GM19468 (cell line): Measurements from ENCODE around the gene VASN.

Experiments
- ATAC-seq: cut with Tn5 transposase; IDR thresholded peaks from one replicate; pipeline ENCODE4 v1.9.1; 2021; ENCODE audit warnings: mild to moderate bottlenecking, moderate library complexity, moderate number of reproducible peaks; ENCODE audit not compliant: unreplicated experiment; ENCODE audit errors: extremely low read depth

VASN gene

DNA sequence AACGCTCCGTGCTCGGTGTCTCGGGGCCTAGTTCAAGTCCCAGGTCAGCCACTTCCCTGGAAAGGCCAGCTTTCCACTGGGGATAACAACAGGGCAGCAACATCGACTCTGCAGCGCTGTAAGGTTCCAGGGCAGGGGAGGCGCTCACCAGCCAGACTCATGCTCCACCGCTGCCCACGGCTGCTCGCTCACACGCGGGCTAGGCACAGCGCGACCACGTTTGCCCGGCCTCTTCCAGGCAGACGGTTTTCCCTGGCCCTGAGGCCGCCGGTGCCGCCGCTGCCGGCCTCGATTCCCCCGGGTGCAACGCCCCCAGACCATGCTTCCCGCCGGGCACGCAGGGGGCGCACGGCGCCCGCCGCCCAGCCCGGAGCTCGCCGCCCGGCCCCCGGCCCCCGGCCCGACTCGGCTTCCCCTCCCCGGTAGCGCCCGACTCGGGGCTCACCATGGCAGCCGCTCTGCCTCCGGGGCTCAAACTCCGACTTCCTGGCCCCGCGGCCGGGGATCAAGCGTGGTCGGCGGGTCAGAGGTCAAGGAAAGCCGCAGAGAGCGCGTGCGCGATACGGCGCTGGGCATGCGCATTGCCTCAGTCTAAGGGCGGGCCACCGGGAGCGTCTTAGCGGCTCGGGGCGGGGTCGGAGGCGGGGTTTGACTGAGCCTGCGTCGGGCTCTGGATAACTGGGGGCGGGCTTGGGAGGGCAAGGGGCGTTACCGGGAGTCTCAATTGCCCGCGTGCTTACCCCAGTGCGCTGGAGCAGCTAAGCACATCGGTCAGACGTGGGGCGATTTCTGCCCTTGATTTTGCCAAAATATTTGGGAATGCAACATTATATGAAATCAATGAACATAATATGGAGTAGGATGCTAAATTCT is 20.6 kb upstream of the VASN start, which contains the start of gene PAM16:
Gene PAM16, minus strand, starts transcription at position 535 of the 873 bp plus-strand sequence. Its CDS starts 87 bp downstream, at position 448.
- ATAC-seq = peak; percentile 80

DNA sequence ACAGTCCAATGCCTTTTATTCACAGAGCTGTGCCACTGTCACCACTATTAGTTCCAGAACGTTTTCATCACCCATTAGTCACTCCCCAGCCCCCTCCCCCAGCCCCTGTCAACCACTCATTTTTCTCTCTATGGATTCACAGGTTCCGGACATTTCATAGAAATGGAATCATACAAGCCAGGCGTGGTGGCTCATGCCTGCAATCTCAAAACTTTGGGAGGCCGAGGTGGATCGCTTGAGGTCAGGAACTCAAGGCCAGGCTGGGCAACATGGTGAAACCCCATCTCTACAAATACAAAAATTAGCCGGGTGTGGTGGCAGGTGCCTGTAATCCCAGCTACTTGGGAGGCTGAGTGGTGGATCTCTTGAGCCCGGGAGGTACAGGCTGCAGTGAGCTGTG is 19.8 kb upstream of the VASN start:
- no peak for ATAC-seq

DNA sequence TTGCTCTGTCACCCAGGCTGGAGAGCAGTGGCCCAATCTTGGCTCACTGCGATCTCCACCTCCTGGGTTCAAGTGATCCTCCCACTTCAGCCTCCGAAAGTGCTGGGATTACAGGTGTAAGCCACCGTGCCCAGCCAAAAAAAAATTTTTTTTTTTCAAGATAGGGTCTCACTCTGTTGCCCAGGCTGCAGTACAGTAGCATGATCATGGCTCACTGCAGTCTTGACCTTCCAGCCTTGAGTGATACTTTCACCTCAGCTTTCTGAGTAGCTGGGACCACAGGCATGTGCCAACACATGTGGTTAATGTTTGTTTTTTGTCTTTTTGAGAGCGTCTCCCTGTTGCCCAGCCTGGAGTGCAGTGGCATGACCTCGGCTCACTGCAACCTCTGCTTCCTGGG is 18.8 kb upstream of the VASN start:
- ATAC-seq = no peak

DNA sequence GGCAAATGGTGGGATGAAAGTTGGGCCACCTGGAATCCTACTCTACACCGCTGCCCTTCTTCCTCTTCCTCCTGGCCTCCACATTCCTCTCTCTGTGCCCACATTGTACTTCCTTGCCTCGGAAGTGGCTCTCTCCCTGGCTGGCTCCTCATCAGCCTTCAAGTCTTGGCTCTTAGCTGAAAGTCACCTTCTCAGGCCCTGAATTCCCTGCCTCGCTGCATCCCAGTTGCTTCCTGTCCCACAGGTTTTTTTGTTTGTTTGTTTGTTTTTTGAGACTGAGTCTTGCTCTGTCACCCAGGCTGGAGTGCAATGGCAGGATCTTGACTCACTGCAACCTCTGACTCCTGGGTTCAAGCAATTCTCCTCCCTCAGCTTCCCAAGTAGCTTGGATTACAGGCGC is 18.0 kb upstream of the VASN start:
- no peak for ATAC-seq

DNA sequence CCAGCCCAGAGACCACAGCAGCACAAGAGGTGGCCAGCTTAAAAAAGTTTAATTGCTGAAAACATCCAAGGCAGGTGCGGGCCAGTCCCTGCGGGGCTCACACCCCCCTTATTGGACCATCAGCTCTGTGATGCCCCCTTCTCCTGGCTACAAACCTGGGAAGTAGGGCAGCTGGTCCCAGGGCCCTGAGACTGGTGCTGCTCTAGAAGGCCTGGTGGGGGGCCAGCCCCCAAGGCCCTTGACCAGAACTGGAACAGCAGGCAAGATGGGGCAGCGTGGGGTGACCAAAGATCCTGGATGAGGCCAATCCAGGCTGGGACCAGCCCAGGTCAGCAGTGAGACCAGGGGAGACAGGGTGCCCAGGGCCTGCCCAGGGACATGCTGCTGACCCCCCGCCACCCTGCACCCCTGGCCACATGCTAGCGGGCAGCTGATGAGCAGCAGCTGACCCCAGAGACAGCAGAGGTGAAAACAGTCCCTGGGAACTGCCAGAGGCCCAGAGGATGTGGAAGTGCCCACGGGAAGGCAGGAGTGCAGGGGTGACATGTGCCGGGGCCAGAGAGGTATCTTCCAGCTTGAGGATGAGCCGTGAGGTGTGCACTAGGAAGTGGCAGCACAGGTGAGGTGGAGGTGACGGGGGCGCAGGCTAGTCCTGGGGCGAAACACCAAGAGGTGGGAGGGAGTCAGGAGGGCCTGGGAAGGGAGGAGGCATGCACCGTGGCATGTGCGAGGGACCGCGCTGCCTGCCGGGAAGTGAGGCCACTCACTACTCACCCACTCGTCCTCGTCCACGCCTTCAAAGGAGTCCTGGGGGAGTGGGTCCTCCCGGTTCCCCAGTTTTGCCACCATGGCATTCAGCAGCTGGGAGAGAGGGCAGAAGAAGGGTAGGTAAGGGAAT is 16.9 kb upstream of the VASN start:
- ATAC-seq = no peak

DNA sequence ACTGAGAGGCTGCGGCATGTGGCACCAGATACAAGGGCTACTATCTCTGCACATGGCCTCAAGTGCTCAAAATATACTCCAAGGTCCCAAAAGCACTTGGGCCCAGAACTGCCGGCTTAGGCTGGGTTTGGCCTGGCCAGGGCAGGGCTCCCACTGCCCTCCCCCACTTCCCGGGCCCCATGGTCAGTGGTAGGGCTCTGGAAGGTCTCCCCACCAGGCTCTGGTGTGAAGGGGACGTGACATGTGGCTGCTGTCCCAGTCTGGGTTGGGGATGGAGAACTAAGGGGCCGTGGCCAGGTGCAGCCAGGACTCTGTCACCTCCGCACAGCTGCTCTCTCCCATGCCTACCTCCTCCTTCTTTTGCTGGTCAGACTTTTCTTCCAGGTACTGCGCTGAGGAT is 14.8 kb upstream of the VASN start:
- ATAC-seq = no peak

DNA sequence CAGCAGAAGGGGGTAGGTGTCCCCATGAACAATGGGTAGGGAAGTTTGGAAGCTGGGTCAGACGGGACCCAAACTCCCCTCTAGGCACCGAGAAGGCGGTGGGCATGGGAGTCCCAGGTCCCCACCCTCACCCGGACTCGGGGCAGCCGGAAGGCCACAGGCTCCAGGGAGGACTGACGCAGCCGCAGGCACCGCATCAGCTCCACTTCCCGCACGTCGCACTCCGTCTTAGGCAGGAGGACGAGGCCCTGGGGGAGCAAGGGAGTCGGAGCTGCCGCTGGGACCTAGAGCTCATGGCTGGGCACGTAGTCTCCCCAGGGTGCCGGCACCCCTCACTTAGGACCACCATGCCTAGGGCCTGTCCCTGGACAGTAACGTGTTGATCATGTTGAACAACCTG is 13.4 kb upstream of the VASN start:
- no peak for ATAC-seq

DNA sequence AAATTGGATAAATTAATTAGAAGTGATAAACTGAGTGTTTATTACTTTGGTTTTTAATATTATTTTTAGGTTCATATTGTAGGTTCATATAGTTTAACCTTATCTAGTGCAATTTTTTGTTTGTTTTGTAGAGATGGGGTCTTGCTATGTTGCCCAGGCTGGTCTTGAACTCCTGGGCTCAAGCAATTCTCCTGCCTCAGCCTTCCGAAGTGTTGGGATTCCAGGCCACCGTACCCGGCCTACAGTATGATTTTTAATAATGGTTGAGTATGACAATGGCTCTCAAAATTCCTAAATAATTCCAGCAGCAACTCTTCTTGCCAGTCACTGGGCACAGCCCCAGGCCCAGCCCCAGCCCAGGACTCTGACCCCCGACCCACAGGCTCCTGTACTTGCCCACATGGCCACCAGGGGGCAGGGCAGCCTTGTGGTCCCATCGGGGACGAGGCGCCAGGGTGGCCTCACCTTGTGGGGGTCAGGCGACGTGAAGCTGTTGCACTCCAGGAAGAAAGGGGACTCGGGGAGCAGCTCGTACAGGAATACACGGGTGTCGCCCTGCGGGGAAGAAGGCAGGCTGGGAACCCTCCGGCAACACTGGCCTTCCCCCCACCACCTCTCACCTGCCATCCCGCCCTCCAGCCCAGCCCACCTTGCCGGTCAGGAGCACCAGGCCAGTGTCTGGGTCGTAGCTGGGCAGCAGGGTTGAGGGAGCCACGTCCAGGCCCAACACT is 12.7 kb upstream of the VASN start:
- no peak for ATAC-seq

DNA sequence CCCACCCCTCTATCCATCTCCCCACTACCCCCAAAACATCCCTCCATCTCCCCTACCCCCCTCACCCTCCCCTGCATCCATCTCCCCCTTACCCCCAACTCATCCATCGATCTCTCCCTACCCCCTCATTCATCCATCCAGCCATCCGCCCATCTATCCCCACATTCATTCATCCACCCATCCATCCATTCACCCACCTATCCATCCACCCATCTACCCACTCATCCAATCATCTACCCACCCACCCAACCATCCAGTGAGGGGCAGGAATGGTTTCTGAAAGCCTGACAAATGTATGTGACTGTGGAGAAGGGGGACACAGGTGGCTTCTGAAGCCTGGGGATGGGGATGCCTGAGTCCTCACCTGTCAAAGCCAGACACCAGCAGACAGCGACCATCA is 11.7 kb upstream of the VASN start:
- no peak for ATAC-seq

DNA sequence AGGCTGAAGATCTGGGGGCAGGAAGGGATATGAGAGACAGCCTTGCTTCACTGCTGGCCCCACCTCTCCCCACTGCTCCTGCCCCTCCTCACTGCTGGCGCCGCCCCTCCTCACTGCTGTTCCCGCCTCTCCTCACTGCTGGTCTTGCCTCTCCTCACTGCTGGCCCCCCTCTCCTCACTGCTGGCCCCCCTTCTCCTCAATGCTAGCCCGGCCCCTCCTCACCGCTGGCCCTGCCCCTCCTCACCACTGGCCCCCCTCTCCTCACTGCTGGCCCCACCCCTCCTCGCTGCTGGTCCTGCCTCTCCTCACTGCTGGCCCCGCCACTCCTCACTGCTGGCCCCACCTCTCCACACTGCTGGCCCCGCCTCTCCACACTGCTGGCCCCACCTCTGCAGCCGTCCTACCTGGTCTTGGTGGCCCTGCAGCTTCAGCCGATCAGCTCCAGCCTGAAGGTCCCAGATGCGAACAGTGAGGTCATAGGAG is 11.1 kb upstream of the VASN start:
- ATAC-seq = no peak

DNA sequence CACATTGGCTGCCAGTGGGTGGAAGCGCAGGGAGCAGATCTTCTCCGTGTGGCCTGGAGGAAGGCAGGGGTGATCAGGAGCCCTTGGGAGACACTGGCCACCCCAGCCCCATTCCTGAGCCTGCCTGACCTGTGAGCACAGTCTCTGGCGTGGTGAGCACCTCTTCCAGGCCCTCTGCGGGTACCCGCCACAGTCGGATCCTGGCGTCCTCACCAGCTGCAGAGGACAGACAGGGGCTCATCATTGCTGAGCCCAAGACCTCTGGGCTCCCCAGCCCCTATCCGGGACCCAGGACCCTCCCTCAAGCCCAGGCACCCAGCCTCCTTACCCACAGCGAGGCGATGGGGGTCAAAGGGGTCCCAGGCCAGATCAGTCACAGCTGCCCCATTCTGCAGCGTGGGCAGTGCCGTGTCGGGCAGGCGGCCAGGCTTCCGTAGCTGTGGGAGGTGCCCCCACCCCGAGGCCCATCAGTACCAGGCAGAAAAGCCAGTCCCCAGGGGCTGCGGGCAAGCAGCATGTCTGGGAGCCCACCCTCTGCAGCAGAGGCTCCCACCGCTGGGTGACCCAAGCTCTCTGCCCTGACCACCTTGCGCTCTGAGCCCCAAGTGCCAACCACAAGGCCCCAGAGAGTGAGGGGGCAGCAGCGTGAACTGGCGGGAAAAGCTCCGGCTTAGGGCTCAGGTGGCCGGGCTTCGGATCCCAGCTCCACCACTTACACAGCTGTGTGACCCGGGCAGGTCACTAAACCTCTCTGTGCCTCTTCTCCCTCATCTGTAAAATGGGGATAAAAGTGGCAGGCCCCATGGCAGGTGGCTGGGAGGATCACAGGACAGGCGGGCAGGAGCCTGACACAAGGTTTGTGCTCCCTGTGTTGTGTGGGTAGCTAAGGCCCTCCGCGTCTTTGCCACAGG is 10.4 kb upstream of the VASN start:
- no peak for ATAC-seq

DNA sequence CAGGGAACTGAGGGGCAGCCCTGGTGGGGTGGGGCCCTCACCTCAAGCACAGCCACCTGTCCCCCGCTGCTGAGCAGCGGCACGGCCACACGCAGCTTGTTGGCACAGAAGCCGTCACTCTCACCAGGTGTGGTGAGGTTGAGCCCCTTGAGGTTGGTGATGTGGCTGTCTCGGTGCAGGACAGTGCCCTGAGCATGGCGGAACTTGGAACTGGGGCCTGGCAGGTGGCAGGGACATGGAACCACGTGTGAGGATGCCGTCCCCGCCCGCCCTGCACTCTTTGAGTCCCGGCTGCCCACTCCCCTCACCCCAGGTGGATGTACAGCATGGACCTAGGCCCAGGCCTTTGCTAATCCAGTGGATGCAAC is 9.7 kb upstream of the VASN start:
- no peak for ATAC-seq

DNA sequence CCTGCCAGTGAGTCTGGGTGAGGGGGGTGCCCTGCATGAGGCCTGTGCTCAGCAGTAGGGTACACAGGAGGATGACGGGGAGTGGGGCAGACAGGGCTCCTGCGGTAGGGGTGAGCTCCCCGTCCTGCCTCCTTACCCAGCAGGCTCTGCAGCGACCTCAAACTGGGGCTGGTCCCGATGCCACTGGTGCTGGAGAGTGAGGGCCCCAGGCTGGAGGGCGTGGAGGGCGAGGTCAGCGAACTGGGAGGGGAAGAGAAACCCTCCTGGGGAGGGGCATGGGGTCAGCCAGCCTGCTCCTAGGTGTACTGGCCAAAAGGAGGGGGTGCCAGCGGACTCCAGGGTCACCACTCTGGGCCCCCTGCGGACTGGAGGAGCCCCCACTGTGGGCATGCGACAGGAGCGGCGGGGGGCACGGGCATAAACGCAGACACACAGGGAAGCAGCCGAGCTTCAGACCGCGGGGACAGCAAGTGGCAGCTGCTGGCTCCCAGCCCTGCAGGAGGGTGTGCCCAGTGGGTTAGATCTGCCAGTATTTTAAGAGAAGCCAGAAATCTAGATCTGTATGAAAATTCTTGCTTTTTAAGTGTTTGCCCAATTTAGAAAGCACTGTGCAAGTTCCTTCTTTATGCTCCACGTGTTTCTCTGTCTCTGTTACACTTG is 9.0 kb upstream of the VASN start:
- ATAC-seq = no peak

DNA sequence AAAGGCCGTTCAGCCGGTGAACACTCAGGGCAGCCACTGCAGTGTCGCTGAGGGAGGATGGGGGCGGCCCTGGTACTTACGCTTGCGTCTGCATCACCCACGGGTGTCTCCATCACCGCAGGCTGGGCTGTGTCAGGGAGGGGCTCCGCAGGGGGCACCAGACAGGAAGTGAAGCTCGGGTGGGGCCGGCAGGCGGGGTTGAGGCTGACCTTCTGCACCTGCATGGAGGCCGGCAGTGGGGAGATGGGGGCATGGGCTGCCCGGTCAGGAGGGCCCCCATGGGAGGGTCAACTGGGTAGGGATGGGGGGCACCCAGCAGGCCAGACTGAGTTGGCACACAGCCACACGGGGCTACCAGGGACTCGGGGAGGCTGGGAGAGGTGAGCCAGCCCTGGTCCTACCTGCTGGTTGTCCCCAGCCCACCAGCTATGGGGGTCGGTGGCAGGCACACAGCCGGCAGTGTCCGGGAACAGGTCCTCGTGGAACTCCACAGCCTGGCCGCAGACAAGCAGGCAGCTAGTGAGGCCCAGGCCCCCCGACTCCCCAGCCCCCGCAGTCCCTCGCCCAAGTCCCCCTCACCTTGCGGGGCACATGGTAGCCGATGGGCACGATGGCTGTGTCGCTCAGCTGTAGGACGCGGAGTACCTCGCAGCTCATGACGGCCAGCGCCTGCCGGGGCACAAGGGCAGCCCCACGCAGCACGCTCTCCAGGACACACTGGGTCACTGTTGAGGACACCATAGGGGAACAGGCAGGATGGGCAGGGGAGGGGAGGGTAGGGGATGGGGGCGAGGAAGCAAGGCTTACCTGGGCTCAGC is 7.2 kb upstream of the VASN start:
- ATAC-seq = no peak

DNA sequence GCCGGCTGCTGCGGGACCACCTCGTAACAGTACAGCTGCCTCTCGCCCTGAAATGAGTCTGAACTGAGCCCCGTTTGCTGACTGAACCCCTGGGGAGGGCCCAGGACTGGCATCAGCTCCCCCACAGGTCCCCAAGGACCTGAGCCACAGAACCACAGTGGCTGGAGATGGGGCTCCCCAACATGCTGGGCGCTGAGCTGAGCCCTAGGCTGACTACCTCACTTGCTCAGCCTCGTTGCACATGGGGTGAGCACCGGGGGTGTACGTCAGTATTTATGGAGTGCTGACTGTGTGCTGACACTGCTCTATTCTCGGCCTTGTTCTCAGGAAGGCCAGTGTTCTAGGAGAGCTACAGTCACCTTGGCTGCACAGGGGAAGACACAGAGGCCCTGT is 6.6 kb upstream of the VASN start:
- peak; percentile 24 for ATAC-seq

DNA sequence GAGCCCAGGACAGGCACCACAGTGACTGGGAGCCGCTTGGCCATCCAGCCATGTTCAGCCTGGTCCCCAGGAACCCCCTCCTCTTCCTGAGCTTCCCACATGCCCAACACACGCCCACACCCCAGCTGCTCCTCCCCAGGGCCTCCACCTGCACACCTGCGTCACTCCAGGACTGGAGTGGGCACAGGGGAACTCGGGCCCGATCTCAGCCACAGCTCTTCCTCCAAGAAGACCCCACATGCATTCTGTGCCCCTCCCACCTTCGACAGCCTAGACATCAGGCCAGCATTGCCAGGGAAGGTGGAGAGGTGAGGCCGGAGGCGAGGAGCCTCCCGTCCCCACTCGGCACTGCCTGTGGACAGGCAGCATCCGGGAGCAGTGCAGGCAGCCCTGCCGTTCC is 6.0 kb upstream of the VASN start:
- no peak for ATAC-seq

DNA sequence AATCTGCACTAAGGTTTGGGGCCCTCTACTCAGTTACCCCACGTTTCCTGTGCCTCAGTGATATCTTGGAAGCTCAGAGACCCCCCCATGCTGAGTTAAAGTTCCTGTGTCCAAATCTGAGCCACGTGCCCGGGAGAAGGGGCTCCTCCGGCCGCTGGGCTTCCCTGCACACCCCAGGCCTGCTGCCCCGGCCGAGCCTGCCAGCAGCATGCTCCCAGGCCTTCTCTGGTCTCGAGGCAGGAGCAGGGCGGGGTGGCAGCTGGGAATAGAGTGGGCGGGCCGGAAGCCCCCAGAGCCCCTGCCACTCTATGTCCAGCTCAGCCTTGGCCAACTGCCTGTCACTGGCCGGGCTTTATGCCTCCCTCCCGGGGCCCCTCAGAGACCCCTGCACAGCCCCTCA is 5.6 kb upstream of the VASN start:
- ATAC-seq = no peak

DNA sequence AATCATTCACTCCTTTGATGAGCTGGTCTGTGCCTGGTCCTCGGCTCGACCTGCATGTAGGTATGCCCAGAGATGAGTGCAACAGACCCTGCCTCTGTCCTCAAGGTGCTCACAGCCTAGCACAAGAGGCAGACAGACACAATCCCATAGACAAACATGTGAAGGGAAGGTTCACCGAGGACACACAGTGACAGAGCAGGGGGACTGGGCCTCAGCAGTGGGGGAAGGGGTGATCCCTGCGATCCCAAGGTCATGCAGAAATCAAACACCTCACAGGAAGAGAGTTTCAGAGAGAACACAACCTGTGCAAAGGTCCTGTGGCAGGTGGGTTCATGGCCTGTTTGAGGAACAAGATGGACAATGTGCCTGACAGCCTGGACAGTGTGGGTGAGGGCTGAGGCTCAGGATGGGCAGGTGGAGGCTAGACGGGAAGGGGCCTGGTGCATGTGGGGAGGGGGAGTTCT is 4.2 kb upstream of the VASN start:
- ATAC-seq = no peak
